Central memory CD4-positive, alpha-beta T cell (primary cell): ENCODE data around the gene CNKSR1.
"Not testable (repeated sequence)": the region's sequence is repeated elsewhere in the genome, so short reads cannot be mapped to it uniquely, and the experiment has no call there.

Experiments used
- DNase-seq: peaks from one replicate; pipeline ENCODE4 v3.0.0; 2022

Gene CNKSR1

DNA sequence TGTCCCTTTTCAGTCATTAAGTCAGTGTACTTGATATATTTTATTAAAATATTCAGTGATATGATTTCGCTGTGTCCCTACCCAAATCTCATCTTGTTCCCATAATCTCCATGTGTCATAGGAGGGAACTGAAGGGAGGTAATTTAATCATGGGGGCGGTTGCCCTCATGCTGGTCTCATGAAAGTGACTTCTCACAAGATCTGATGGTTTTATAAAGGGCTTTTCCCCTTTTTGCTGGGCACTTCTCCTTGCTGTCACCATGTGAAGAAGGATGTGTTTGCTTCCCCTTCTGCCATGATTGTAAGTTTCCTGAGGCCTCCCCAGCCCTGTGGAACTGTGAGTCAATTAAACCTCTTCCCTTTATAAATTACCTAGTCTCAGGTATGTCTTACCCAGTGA is 53.4 kb downstream of the CNKSR1 start:
- not testable (repeated sequence) for DNase-seq

DNA sequence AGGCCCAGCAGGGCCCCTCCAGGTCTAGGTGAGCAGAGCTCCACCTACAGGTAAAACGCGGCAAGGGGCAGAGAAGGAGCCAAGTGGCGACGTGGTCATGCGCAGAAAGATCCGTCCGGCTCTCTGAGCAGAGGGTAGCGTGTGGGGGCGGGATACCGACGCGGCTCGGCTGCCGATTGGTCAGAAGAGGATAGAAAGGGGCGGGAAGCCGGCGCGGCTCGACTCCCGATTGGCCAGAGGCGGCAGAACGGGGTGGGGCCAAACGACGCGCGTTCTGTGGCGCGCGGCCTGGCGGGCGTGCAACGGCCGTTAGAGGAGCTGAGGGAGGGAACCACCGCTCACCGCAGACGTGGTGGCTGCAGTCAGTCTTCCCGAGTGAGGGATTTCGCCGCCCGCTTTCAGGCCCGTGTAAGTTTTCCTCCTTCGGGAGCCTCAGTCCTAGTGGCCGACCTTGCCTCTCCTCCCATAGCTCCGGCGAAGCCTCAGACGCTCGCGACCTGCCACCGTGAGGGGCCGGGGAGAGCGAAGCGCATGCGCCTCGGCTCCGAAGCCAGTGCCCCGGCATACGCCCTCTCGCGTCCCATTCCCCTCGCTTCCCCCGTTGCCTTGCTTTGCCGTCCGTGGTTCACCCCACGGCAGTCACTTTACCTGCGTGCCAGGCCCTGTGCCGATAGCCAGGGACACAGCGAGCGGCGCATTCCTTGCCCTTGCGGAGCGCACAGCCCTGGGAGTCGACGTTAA is 56.8 kb downstream of the CNKSR1 start, which contains the start of gene CEP85:
CEP85 (plus strand) TSS at position 298 of the 741 bp plus-strand sequence. CDS start 5,584 bp downstream, outside the sequence.
- peak; percentile 98 for DNase-seq

DNA sequence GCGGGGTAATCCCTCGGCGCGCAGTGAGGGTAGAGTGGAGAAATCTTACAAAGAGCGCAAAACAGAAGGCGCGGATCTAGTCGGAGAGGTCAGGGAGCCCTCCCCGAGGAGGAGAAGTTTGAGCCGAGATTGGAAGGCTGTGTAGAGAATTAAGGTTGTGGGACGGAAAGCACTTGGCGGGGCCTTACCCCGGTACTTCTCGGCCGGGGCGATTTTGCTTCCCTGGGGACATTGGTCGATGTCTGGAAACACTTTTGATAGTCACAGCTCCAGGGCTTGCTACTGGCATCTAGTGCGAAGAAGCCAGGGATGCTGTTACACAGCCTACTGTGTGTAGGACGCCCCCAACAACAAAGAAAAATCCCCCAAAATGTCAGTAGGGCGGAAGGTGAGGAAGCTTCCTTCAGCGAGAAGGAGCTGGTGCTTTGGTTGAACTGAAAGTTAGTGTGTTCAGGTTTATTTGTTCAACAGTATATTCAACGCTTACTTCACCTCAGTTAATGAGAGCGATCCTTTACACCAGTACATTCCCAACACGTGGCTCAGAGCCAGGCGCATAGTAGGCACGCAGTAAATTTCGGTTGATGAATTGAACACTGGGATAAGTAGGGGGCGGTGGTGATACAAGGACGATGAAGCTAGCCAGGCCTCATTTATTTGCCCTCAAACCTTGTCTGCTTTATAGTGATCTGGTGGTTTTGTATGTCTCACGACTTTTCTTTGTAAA is 57.5 kb downstream of the CNKSR1 start:
- DNase-seq: peak; percentile 23

DNA sequence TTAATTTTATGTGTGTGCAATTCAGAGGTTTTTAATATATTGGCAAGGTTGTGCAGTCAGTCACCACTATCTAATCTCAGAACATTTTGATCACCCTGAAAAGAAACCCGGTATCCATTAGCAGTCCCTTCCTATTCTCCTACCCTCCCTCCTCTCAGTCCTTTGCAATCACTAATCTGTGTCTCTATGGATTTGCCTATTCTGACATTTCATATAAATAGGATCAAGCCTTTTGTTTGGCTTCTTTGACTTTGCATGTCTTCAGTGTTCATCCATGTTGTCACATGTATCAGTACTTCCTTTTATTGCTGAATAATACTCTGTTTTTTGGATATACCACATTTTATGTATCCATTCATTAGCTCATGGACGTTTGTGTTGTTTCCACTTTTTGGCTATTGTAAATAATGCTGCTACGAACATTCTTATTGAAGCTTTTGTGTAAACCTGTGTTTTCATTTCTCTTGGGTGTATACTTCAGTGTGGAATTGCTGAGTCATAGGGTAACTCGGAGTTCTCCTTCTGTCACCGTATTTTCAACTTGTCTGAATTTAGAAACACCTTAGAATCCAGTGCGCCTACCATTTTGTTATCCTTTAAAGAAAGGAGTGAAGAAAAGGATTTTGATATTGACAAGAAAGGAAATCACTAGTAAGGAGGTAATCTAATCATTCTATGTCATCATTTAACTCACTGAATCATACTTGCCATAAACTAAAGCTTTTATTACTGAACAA is 60.1 kb downstream of the CNKSR1 start:
- no peak for DNase-seq
